SK-N-SH (cell line): Measurements from ENCODE around the gene LRRC43. TPM values are rescaled to one million over a fixed set of nuclear protein-coding genes. Genes with fewer than 3 reads are reported as not detected.

Experiments used
- CTCF ChIA-PET: fragments of 300-600, 350-600 bp; formaldehyde crosslinking; extraction: SDS; loops from one replicate; lab custom pipeline; 2021; lab: Yijun Ruan, JAX
- POLR2A ChIA-PET: fragments of 350-600 bp; sonication (Branson Sonifier 250); formaldehyde crosslinking; extraction: SDS; loops from one replicate; lab custom pipeline; 2020; ENCODE audit warnings: antibody characterized with exemption, inconsistent platforms; lab: Yijun Ruan, JAX
- DNase-seq: peaks from one replicate; pipeline ENCODE4 v3.0.0; 2012
- H2AFZ ChIP-seq: fragments of 200-600 bp; sonication (generic); 2 replicates; pipeline ENCODE4 v1.8.1; 2016; ENCODE audit warnings: antibody characterized with exemption, mild to moderate bottlenecking, low read depth
- H3F3A ChIP-seq: fragments of 200-600 bp; sonication (generic); replicated peaks from 2 replicates; pipeline ENCODE3; 2016; ENCODE audit warnings: antibody characterized with exemption, mild to moderate bottlenecking; ENCODE audit not compliant: insufficient read depth
- H3K27ac ChIP-seq, 2 experiments: fragments of 200-500 bp in 1 of 2; fragments of 200-600 bp in 1 of 2; sonication (Bioruptor generic) in 1 of 2; sonication (generic), shearing (Covaris generic) in 1 of 2; 2 replicates each; pipeline versions ENCODE4 v1.5.1 to v1.6.1; 2014 to 2016; ENCODE audit warnings: low read depth in 2 of 2, inconsistent platforms in 1 of 2, low read length in 1 of 2, mild to moderate bottlenecking in 1 of 2, mixed read lengths in 1 of 2
- H3K27me3 ChIP-seq: fragments of 200-600 bp; sonication (generic), shearing (Covaris generic); 2 replicates; pipeline ENCODE4 v1.6.1; 2016; ENCODE audit warnings: mixed run types; ENCODE audit not compliant: insufficient read depth
- H3K36me3 ChIP-seq, 2 experiments: fragments of 200-500 bp in 1 of 2; fragments of 200-600 bp in 1 of 2; sonication (Bioruptor generic) in 1 of 2; sonication (generic) in 1 of 2; replicated peaks in 1 of 2; 2 replicates each; pipeline versions ENCODE3 to v1.5.1; 2014 to 2016; ENCODE audit warnings: low read length in 1 of 2, mild to moderate bottlenecking in 1 of 2; ENCODE audit not compliant: insufficient read depth in 2 of 2, control insufficient read depth in 1 of 2
- H3K4me1 ChIP-seq, 2 experiments: fragments of 200-500 bp in 1 of 2; fragments of 200-600 bp in 1 of 2; sonication (Bioruptor generic) in 1 of 2; sonication (generic), shearing (Covaris generic) in 1 of 2; 2 replicates each; pipeline versions ENCODE4 v1.5.1 to v1.6.1; 2014 to 2016; ENCODE audit warnings: low read depth in 1 of 2, low read length in 1 of 2, mixed run types in 1 of 2; ENCODE audit not compliant: insufficient read depth in 2 of 2, control insufficient read depth in 1 of 2
- H3K4me2 ChIP-seq: fragments of 200-600 bp; sonication (generic), shearing (Covaris generic); 2 replicates; pipeline ENCODE4 v1.6.1; 2017; ENCODE audit warnings: mixed run types
- H3K4me3 ChIP-seq, 2 experiments: fragments of 200-500 bp in 1 of 2; fragments of 200-600 bp in 1 of 2; sonication (Bioruptor generic) in 1 of 2; sonication (generic), shearing (Covaris generic) in 1 of 2; 2 replicates each; pipeline versions ENCODE4 v1.5.1 to v1.8.1; 2014 to 2016; ENCODE audit warnings: low read depth in 2 of 2, inconsistent platforms in 1 of 2, low read length in 1 of 2, mild to moderate bottlenecking in 1 of 2, mixed read lengths in 1 of 2, moderate library complexity in 1 of 2
- H3K79me2 ChIP-seq: fragments of 200-600 bp; sonication (generic); 2 replicates; pipeline ENCODE4 v1.8.1; 2017; ENCODE audit warnings: mild to moderate bottlenecking; ENCODE audit not compliant: insufficient read depth
- H3K9ac ChIP-seq: fragments of 200-600 bp; sonication (generic); 2 replicates; pipeline ENCODE4 v1.6.1; 2017; ENCODE audit warnings: mixed run types
- H3K9me2 ChIP-seq: fragments of 200-600 bp; sonication (generic); 2 replicates; pipeline ENCODE4 v1.6.1; 2017; ENCODE audit warnings: mixed run types
- H3K9me3 ChIP-seq: fragments of 200-600 bp; sonication (generic); 2 replicates; pipeline ENCODE4 v1.6.1; 2017; ENCODE audit warnings: mixed run types, mild to moderate bottlenecking, moderate library complexity
- H4K20me1 ChIP-seq: fragments of 200-600 bp; sonication (generic); 2 replicates; pipeline ENCODE4 v1.6.1; 2017; ENCODE audit warnings: mild to moderate bottlenecking, mixed run types; ENCODE audit not compliant: insufficient read depth
- CHD2 ChIP-seq: fragments of 150-350 bp; IDR thresholded peaks from 2 replicates; pipeline ENCODE4 v1.6.1; 2018; ENCODE audit warnings: low read length; ENCODE audit not compliant: partially characterized antibody
- ELF1 ChIP-seq: IDR thresholded peaks from 2 replicates; pipeline ENCODE4 v1.4.0; 2012
- EZH2phosphoT487 ChIP-seq: fragments of 200-600 bp; sonication (generic); IDR thresholded peaks from 2 replicates; pipeline ENCODE4 v1.6.1; 2017; ENCODE audit warnings: low read depth, mixed run types, mild to moderate bottlenecking, antibody characterized with exemption, moderate library complexity, borderline replicate concordance
- FOSL2 ChIP-seq: IDR thresholded peaks from 2 replicates; pipeline ENCODE4 v1.4.0; 2012; ENCODE audit warnings: low read depth, mild to moderate bottlenecking, moderate library complexity, borderline replicate concordance
- FOXJ3 ChIP-seq: sonication (generic); formaldehyde crosslinking; IDR thresholded peaks from 2 replicates; pipeline ENCODE4 v1.5.1; 2020; ENCODE audit warnings: mild to moderate bottlenecking, missing genetic modification reagents
- GABPA ChIP-seq: IDR thresholded peaks from 2 replicates; pipeline ENCODE4 v1.4.0; 2012; ENCODE audit warnings: low read depth, mild to moderate bottlenecking
- IRF3 ChIP-seq: fragments of 150-350 bp; IDR thresholded peaks from 2 replicates; pipeline ENCODE4 v1.6.1; 2016; ENCODE audit warnings: mild to moderate bottlenecking, low read depth, low read length
- MXI1 ChIP-seq: IDR thresholded peaks from 2 replicates; pipeline ENCODE4 v1.6.1; 2012; ENCODE audit warnings: mild to moderate bottlenecking, low read depth, low read length, improper control_type of control experiment
- POLR2AphosphoS5 ChIP-seq: IDR thresholded peaks from 2 replicates; pipeline ENCODE4 v1.6.1; 2012; ENCODE audit warnings: low read depth, low read length
- RXRA ChIP-seq: IDR thresholded peaks from 2 replicates; pipeline ENCODE4 v1.4.0; 2012; ENCODE audit warnings: low read depth, mild to moderate bottlenecking, borderline replicate concordance
- SIN3A ChIP-seq: IDR thresholded peaks from 2 replicates; pipeline ENCODE4 v1.6.1; 2012; ENCODE audit warnings: low read depth, mild to moderate bottlenecking, low read length, moderate library complexity, borderline replicate concordance
- SMC3 ChIP-seq: IDR thresholded peaks from 2 replicates; pipeline ENCODE4 v1.6.1; 2012; ENCODE audit warnings: low read depth, low read length, improper control_type of control experiment
- TEAD4 ChIP-seq: IDR thresholded peaks from 2 replicates; pipeline ENCODE4 v1.4.0; 2012; ENCODE audit warnings: mild to moderate bottlenecking, borderline replicate concordance; ENCODE audit not compliant: insufficient read depth
- WGBS: methylation state at CpG from one replicate; pipeline ENCODE4 v1.1.6; 2017; ENCODE audit warnings: low lambda C conversion rate; 5-methylcytosine and 5-hydroxymethylcytosine counted together
- polyA plus RNA-seq, 3 experiments: library from polyadenylated mRNA; depleted of rRNA; stranded (reverse); fragments of >200 nt; gene quantifications; 2 replicates each; pipeline ENCODE4 v1.2.3, GENCODE V29; 2012

The LRRC43 gene
- polyA plus RNA-seq, 1 of the 3 experiments (the other 2 are of a cell fraction) = 0.94 TPM

GRCh38 chr12:122243965-122244364, 61.0 kb downstream of the LRRC43 start:
- Histone ChIP-seq H3F3A (peaks cover 7% of the 10 kb centered on the region), H3K4me1 (no peaks in the 10 kb centered on the region), H3K9me2 (no peaks in the 10 kb centered on the region), H3K9me3 (no peaks in the 10 kb centered on the region), H4K20me1 (no peaks in the 10 kb centered on the region), H3K79me2 (no peaks in the 10 kb centered on the region), H3K27ac (0 out of 4 replicates have a peak overlapping the region, but pooled peaks of 1 of the 2 experiments have one; percentile 7), H3K27me3 (no peaks in the 10 kb centered on the region), H2AFZ (no peak overlapping the region), H3K9ac (no peak overlapping the region), H3K4me2 (no peak overlapping the region), H3K36me3 (peaks cover 11 to 16% of the 10 kb centered on the region in 2 experiments), H3K4me3 (no peak overlapping the region)
- ChIA-PET CTCF (interaction anchor here (1.0 to 1.2 kb wide), 2 partner anchors 14 to 19 kb away, joined by 4 read pairs; no protein-coding TSS in a partner anchor), POLR2A (interaction anchor here (1.1 kb wide), 2 partner anchors 17 to 22 kb away, joined by 3 read pairs; partner anchors contain the start of gene VPS33A)
- WGBS = 88% methylated on average over 6 of the region's 6 CpGs
- DNase-seq = no peak
- no peak for TF ChIP-seq SMC3
- no peak for TF ChIP-seq RXRA
- TF ChIP-seq EZH2phosphoT487 = no peak
- TF ChIP-seq SIN3A = no peak
- TF ChIP-seq TEAD4 = no peak
- TF ChIP-seq FOSL2 = no peak
- no peak for TF ChIP-seq ELF1
- TF ChIP-seq GABPA = no peak

GRCh38 chr12:122244565-122245371, 61.8 kb downstream of the LRRC43 start:
- no peaks in the 10 kb centered on the region for H3K9me3 ChIP-seq
- CTCF ChIA-PET = interaction anchor here (1.0 to 1.3 kb wide), 2 partner anchors 13 to 14 kb away, joined by 3 to 4 read pairs; no protein-coding TSS in a partner anchor

More at GRCh38 chr12:122244565-122245371, 61.8 kb downstream of the LRRC43 start:
- DNase-seq = no peak
- 91% methylated on average over 11 of the region's 11 CpGs for WGBS
- no peaks in the 10 kb centered on the region for H3K27me3 ChIP-seq
- peaks cover 8 to 13% of the 10 kb centered on the region in 2 experiments for H3K36me3 ChIP-seq
- TF ChIP-seq MXI1 = no peak
- no peak for TF ChIP-seq FOXJ3 (CRISPR knock-in tag)
- TF ChIP-seq IRF3 = no peak
- no peak for TF ChIP-seq POLR2AphosphoS5
- TF ChIP-seq SIN3A = no peak
- no peak for TF ChIP-seq CHD2
- no peaks in the 10 kb centered on the region for H3K9me2 ChIP-seq
- no peaks in the 10 kb centered on the region for H3K79me2 ChIP-seq
- no peak overlapping the region for H3K9ac ChIP-seq
- POLR2A ChIA-PET = interaction anchor here (0.6 to 1.1 kb wide), 3 partner anchors 18 to 21 kb away, joined by 3 read pairs; partner anchors contain the start of genes DIABLO and VPS33A
- no peak overlapping the region for H3K4me2 ChIP-seq
- H2AFZ ChIP-seq = no peak overlapping the region
- peaks cover 7% of the 10 kb centered on the region for H3F3A ChIP-seq
- no peaks in the 10 kb centered on the region for H3K4me1 ChIP-seq
- no peaks in the 10 kb centered on the region for H4K20me1 ChIP-seq
- no peak overlapping the region for H3K4me3 ChIP-seq
- H3K27ac ChIP-seq = no peak overlapping the region
